Measurements from ENCODE around the gene CCDC57.

CCDC57 gene

GRCh38 chr17:82118815-82119380 lies 93.7 kb downstream of the CCDC57 start:
- no peak for DNase-seq

GRCh38 chr17:82118168-82118814 lies 94.4 kb downstream of the CCDC57 start:
- no peak for DNase-seq

- DNase-seq = no peak
These were observed 95.2 kb downstream of the CCDC57 start for GRCh38 chr17:82117139-82118090.

- no peak for DNase-seq
These were observed 96.4 kb downstream of the CCDC57 start for GRCh38 chr17:82116246-82116645.

GRCh38 chr17:82114872-82115271 lies 97.8 kb downstream of the CCDC57 start:
- no peak for DNase-seq

GRCh38 chr17:82114447-82114846 lies 98.2 kb downstream of the CCDC57 start:
- DNase-seq = no peak

GRCh38 chr17:82113941-82114340 lies 98.7 kb downstream of the CCDC57 start:
- no peak for DNase-seq

GRCh38 chr17:82113422-82113821 lies 99.2 kb downstream of the CCDC57 start:
- no peak for DNase-seq

- no peak for DNase-seq
These were observed 99.7 kb downstream of the CCDC57 start for GRCh38 chr17:82112914-82113311.

- no peak for DNase-seq
These were observed 100.3 kb downstream of the CCDC57 start for GRCh38 chr17:82112181-82112913.

GRCh38 chr17:82110298-82110697 lies 102.3 kb downstream of the CCDC57 start:
- DNase-seq = no peak

- DNase-seq = no peak
These were observed 103.6 kb downstream of the CCDC57 start for GRCh38 chr17:82108961-82109475.

- DNase-seq = peak; percentile 21
These were observed 104.1 kb downstream of the CCDC57 start for GRCh38 chr17:82108496-82108945.

- DNase-seq = peak; percentile 20
These were observed 104.6 kb downstream of the CCDC57 start for GRCh38 chr17:82108038-82108437.

GRCh38 chr17:82107341-82107860 lies 105.2 kb downstream of the CCDC57 start:
- DNase-seq = peak; percentile 42

- peak; percentile 42 for DNase-seq
These were observed 105.8 kb downstream of the CCDC57 start for GRCh38 chr17:82106688-82107305.

- DNase-seq = peak; percentile 65
These were observed 106.6 kb downstream of the CCDC57 start for GRCh38 chr17:82105882-82106687.

- no peak for DNase-seq
These were observed 107.2 kb downstream of the CCDC57 start for GRCh38 chr17:82105417-82105881.

- DNase-seq = no peak
These were observed 107.7 kb downstream of the CCDC57 start for GRCh38 chr17:82104797-82105416.

All from femur (tissue), 1 donor.